Chondrocyte (in vitro differentiated cells): ENCODE measurements around the gene FSTL1. TPM values are rescaled to one million over a fixed set of nuclear protein-coding genes. Genes with fewer than 3 reads are reported as not detected.
"Not testable (repeated sequence)": the region's sequence is repeated elsewhere in the genome, so short reads cannot be mapped to it uniquely, and the experiment has no call there.

Experiments
- DNase-seq: peaks from one replicate; pipeline ENCODE4 v3.0.0; 2021; ENCODE audit warnings: mixed read lengths, low spot score
- H3K27ac Mint-ChIP-seq: one replicate; pipeline ENCODE4 v1.8.0; 2021; ENCODE audit warnings: mild to moderate bottlenecking, moderate library complexity, mixed read lengths; ENCODE audit not compliant: unreplicated experiment
- H3K27me3 Mint-ChIP-seq: 2 replicates; pipeline ENCODE4 v1.8.0; 2021; ENCODE audit warnings: low read depth, mixed read lengths
- H3K36me3 Mint-ChIP-seq: 2 replicates; pipeline ENCODE4 v1.8.0; 2021; ENCODE audit warnings: low read depth, mixed read lengths
- H3K4me1 Mint-ChIP-seq: 2 replicates; pipeline ENCODE4 v1.8.0; 2021; ENCODE audit warnings: low read depth, mild to moderate bottlenecking, mixed read lengths
- H3K4me3 Mint-ChIP-seq: one replicate; pipeline ENCODE4 v1.8.0; 2021; ENCODE audit warnings: mild to moderate bottlenecking, moderate library complexity, mixed read lengths; ENCODE audit not compliant: unreplicated experiment
- H3K9me3 Mint-ChIP-seq: 2 replicates; pipeline ENCODE4 v1.8.0; 2021; ENCODE audit warnings: low read depth, mixed read lengths
- CTCF ChIP-seq: fragments of 200-600 bp; sonication (generic); IDR thresholded peaks from 2 replicates; pipeline ENCODE4 v1.5.0; 2021; ENCODE audit warnings: antibody characterized with exemption, mild to moderate bottlenecking, moderate library complexity
- total RNA-seq: library from RNA; stranded (reverse); gene quantifications from 3 replicates; pipeline ENCODE4 v1.2.1, GENCODE V29; 2021

Gene FSTL1
- total RNA-seq, 1 donor from 2014 or later = 3,511 TPM

DNA sequence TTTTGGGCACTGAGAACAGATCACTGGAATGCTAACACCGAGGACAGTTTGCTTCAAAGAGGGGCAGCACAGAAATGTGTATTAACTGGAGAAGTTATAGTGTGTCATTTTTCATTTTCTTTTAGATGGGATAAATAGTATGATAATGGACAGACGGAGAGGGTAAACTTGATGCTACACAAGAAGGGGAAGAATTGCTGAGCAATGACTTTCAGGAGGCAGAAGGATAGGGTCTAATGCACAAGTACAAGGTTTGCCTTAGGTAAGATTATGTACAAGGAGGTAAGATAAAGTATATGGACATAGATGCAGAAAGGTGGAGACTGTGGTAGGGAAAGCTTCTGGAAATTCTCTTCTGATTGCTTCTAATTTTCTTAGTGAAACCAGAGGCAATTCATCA lies 69.3 kb downstream of the FSTL1 start:
- no peak overlapping the region for H3K27ac Mint-ChIP-seq
- H3K4me3 Mint-ChIP-seq = no peak overlapping the region

GRCh38 chr3:120377948-120378347 lies 72.8 kb downstream of the FSTL1 start:
- not testable (repeated sequence) for H3K27ac Mint-ChIP-seq, DNase-seq

More for the DNA sequence above, 69.3 kb downstream of the FSTL1 start:
- Mint-ChIP-seq H3K4me1 (no peaks in the 10 kb centered on the region), H3K9me3 (peaks cover 6% of the 10 kb centered on the region), H3K27me3 (no peaks in the 10 kb centered on the region), H3K36me3 (peaks cover 3% of the 10 kb centered on the region)
- no peak for DNase-seq
- TF ChIP-seq CTCF = no peak

GRCh38 chr3:120370463-120370862 lies 80.3 kb downstream of the FSTL1 start:
- H3K27ac Mint-ChIP-seq = no peak overlapping the region
- no peaks in the 10 kb centered on the region for H3K4me1 Mint-ChIP-seq
- DNase-seq = no peak
- H3K36me3 Mint-ChIP-seq = peaks cover 2% of the 10 kb centered on the region
- TF ChIP-seq CTCF = no peak
- H3K27me3 Mint-ChIP-seq = peaks cover 26% of the 10 kb centered on the region
- no peaks in the 10 kb centered on the region for H3K9me3 Mint-ChIP-seq
- H3K4me3 Mint-ChIP-seq = no peak overlapping the region

More at GRCh38 chr3:120377948-120378347, 72.8 kb downstream of the FSTL1 start:
- H3K4me1 Mint-ChIP-seq, H3K27me3 Mint-ChIP-seq, H3K9me3 Mint-ChIP-seq, H3K4me3 Mint-ChIP-seq, H3K36me3 Mint-ChIP-seq: not testable (repeated sequence)

GRCh38 chr3:120369037-120369467 lies 81.7 kb downstream of the FSTL1 start:
- DNase-seq = no peak
- no peak overlapping the region for H3K27ac Mint-ChIP-seq
- peaks cover 8% of the 10 kb centered on the region for H3K4me1 Mint-ChIP-seq
- no peak for TF ChIP-seq CTCF
- H3K4me3 Mint-ChIP-seq = no peak overlapping the region
- H3K36me3 Mint-ChIP-seq = peaks cover 2% of the 10 kb centered on the region
- H3K27me3 Mint-ChIP-seq = peaks cover 26% of the 10 kb centered on the region
- H3K9me3 Mint-ChIP-seq = no peaks in the 10 kb centered on the region

DNA sequence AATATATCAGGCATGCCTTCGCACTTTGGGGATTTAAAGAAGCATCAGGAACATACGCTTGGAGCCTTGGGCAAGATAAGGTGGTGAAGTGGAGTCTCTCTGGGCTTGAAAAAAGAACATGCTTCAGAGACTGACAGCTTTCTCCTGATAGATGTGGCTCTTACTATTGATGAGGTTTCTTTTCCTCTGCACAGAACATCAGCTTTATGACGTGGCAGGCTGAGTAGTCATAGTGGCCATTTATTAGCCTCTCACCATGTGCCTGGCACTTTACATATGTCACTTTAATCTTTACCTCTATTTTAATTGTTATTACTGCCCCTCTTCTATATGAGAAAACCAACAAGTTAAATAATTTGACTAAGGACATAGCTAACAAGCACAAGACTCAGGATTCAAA lies 82.6 kb downstream of the FSTL1 start:
- Mint-ChIP-seq H3K9me3 (no peaks in the 10 kb centered on the region), H3K36me3 (peaks cover 2% of the 10 kb centered on the region), H3K27ac (no peak overlapping the region), H3K4me3 (no peak overlapping the region), H3K4me1 (peaks cover 8% of the 10 kb centered on the region), H3K27me3 (peaks cover 26% of the 10 kb centered on the region)
- no peak for DNase-seq
- no peak for TF ChIP-seq CTCF

DNA sequence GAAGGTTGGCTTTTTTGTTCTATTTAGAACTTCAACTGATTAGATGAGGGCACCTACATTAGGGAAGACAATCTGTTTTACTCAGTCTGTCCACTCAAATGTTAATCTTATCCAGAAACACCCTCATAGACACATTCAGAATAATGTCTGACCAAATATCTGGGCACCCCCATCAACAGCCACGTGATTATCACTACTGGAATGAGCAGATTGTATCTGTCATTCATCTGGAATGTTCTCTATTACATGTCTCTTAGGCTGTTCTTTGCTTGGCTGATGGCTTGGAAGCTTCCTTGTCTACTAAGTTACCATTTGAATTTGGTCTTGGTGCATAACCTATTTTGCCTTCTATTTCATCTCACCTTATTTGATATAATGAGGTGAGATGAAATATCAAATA lies 86.0 kb downstream of the FSTL1 start:
- H3K36me3 Mint-ChIP-seq = no peaks in the 10 kb centered on the region
- no peaks in the 10 kb centered on the region for H3K9me3 Mint-ChIP-seq
- peaks cover 8% of the 10 kb centered on the region for H3K4me1 Mint-ChIP-seq
- DNase-seq = no peak
- H3K4me3 Mint-ChIP-seq = no peak overlapping the region
- H3K27ac Mint-ChIP-seq = no peak overlapping the region
- peaks cover 10% of the 10 kb centered on the region for H3K27me3 Mint-ChIP-seq
- no peak for TF ChIP-seq CTCF
